HG02840 (cell line): ENCODE results near the gene USP24.
A peak's percentile ranks its signal among the peaks of the same experiment; 100 is the strongest.

Source experiments
- ATAC-seq: cut with Tn5 transposase; IDR thresholded peaks from one replicate; pipeline ENCODE4 v1.9.1; 2021; ENCODE audit warnings: mild to moderate bottlenecking, moderate library complexity, moderate number of reproducible peaks; ENCODE audit not compliant: unreplicated experiment, low FRiP score

USP24 gene

GRCh38 chr1:55215194-55216021, at the start of gene USP24:
Gene USP24, minus strand, starts transcription at chr1:55215364. Its CDS starts 251 bp downstream, at chr1:55215113.
- ATAC-seq = peak; percentile 75

GRCh38 chr1:55262822-55263221, 47.7 kb upstream of the USP24 start:
- no peak for ATAC-seq

GRCh38 chr1:55259911-55260609, 44.9 kb upstream of the USP24 start:
- no peak for ATAC-seq

GRCh38 chr1:55257958-55258357, 42.8 kb upstream of the USP24 start:
- peak; percentile 50 for ATAC-seq

- no peak for ATAC-seq
Observed at GRCh38 chr1:55255901-55256300, 40.7 kb upstream of the USP24 start.

GRCh38 chr1:55252942-55253589, 37.9 kb upstream of the USP24 start:
- no peak for ATAC-seq

- ATAC-seq = no peak
Observed at GRCh38 chr1:55250399-55251075, 35.4 kb upstream of the USP24 start.

- ATAC-seq = no peak
Observed at GRCh38 chr1:55249646-55250398, 34.7 kb upstream of the USP24 start.

GRCh38 chr1:55246896-55247295, 31.7 kb upstream of the USP24 start:
- ATAC-seq = no peak

- ATAC-seq = no peak
Observed at GRCh38 chr1:55246331-55246730, 31.2 kb upstream of the USP24 start.

- ATAC-seq = no peak
Observed at GRCh38 chr1:55245781-55246180, 30.6 kb upstream of the USP24 start.

- no peak for ATAC-seq
Observed at GRCh38 chr1:55244476-55245099, 29.4 kb upstream of the USP24 start.

- no peak for ATAC-seq
Observed at GRCh38 chr1:55243655-55244054, 28.5 kb upstream of the USP24 start.

- ATAC-seq = no peak
Observed at GRCh38 chr1:55239548-55239947, 24.4 kb upstream of the USP24 start.

GRCh38 chr1:55235722-55236121, 20.6 kb upstream of the USP24 start:
- ATAC-seq = no peak

- no peak for ATAC-seq
Observed at GRCh38 chr1:55234016-55234415, 18.9 kb upstream of the USP24 start.

- ATAC-seq = no peak
Observed at GRCh38 chr1:55233145-55233777, 18.1 kb upstream of the USP24 start.

- ATAC-seq = no peak
Observed at GRCh38 chr1:55232448-55233144, 17.4 kb upstream of the USP24 start.

GRCh38 chr1:55231745-55232144, 16.6 kb upstream of the USP24 start:
- no peak for ATAC-seq
